ENCODE results near the gene BBS12.

GRCh38 chr4:122710434-122711308, 21.8 kb upstream of the BBS12 start:
- no peak for TF ChIP-seq CTCF (conservative IDR thresholded peaks at IDR 0.05; ENCODE audit: low read length)
- no peak for TF ChIP-seq EZH2phosphoT487 (IDR thresholded peaks at IDR 0.05; ENCODE audit: borderline replicate concordance, low read depth, low read length)

All from OCI-LY7 (cell line).